GM23338 (cell line): ENCODE results near the gene ERC2. TPM values are rescaled to one million over a fixed set of nuclear protein-coding genes. Genes with fewer than 3 reads are reported as not detected.
A peak's percentile ranks its signal among the peaks of the same experiment; 100 is the strongest.

Experiments used
- ATAC-seq: fragments of 200-7000 bp; cut with Tn5 transposase; 3 replicates; pipeline ENCODE4 v1.9.1; 2020
- DNase-seq: peaks from one replicate; pipeline ENCODE4 v3.0.0-alpha.2; 2015; ENCODE audit warnings: low spot score
- H2AFZ ChIP-seq: fragments of 200-600 bp; sonication (generic); 2 replicates; pipeline ENCODE4 v1.8.0; 2016; ENCODE audit warnings: antibody characterized with exemption, mild to moderate bottlenecking, moderate library complexity
- H3F3A ChIP-seq: fragments of 200-600 bp; sonication (generic); replicated peaks from 2 replicates; pipeline ENCODE4 v1.8.0; 2017; ENCODE audit warnings: antibody characterized with exemption, mixed run types, low read depth
- H3K27ac ChIP-seq: fragments of 200-600 bp; sonication (generic); 2 replicates; pipeline ENCODE4 v1.6.1; 2016; ENCODE audit warnings: low read depth
- H3K27me3 ChIP-seq: fragments of 200-600 bp; sonication (generic); 2 replicates; pipeline ENCODE4 v1.8.0; 2016; ENCODE audit warnings: mild to moderate bottlenecking, mixed run types, moderate library complexity; ENCODE audit not compliant: insufficient read depth
- H3K36me3 ChIP-seq: fragments of 200-600 bp; sonication (generic); 2 replicates; pipeline ENCODE4 v1.8.0; 2016; ENCODE audit warnings: mild to moderate bottlenecking; ENCODE audit not compliant: insufficient read depth
- H3K4me1 ChIP-seq: fragments of 200-600 bp; sonication (generic); 2 replicates; pipeline ENCODE4 v1.8.0; 2016; ENCODE audit warnings: mild to moderate bottlenecking, moderate library complexity; ENCODE audit not compliant: insufficient read depth
- H3K4me2 ChIP-seq: fragments of 200-600 bp; sonication (generic); 2 replicates; pipeline ENCODE4 v1.7.1; 2017; ENCODE audit warnings: mixed run types
- H3K4me3 ChIP-seq: fragments of 200-600 bp; sonication (generic); 2 replicates; pipeline ENCODE4 v1.6.1; 2016; ENCODE audit warnings: mixed run types
- H3K79me2 ChIP-seq: fragments of 200-600 bp; sonication (generic); replicated peaks from 2 replicates; pipeline ENCODE4 v1.8.0; 2017; ENCODE audit warnings: mild to moderate bottlenecking; ENCODE audit not compliant: insufficient read depth
- H3K9me2 ChIP-seq: fragments of 200-600 bp; sonication (generic); 2 replicates; pipeline ENCODE4 v1.8.0; 2017; ENCODE audit not compliant: insufficient read depth
- H4K20me1 ChIP-seq: fragments of 200-600 bp; sonication (generic); replicated peaks from 2 replicates; pipeline ENCODE4 v1.8.0; 2017; ENCODE audit warnings: mild to moderate bottlenecking; ENCODE audit not compliant: insufficient read depth
- H3K27ac Mint-ChIP-seq: 2 replicates; pipeline ENCODE4 v1.8.0; 2020; ENCODE audit warnings: inconsistent platforms, mild to moderate bottlenecking, moderate library complexity, mixed read lengths
- H3K27me3 Mint-ChIP-seq: 3 replicates; pipeline ENCODE4 v1.8.0; 2022; ENCODE audit warnings: low read depth, mild to moderate bottlenecking, moderate library complexity, mixed read lengths, inconsistent platforms; ENCODE audit not compliant: insufficient read depth, poor library complexity
- H3K36me3 Mint-ChIP-seq: 3 replicates; pipeline ENCODE4 v1.8.0; 2021; ENCODE audit warnings: low read depth, mild to moderate bottlenecking, inconsistent platforms, moderate library complexity, mixed read lengths
- H3K4me1 Mint-ChIP-seq: 3 replicates; pipeline ENCODE4 v1.8.0; 2020; ENCODE audit warnings: mild to moderate bottlenecking, inconsistent platforms, mixed read lengths
- H3K4me3 Mint-ChIP-seq: 3 replicates; pipeline ENCODE4 v1.8.0; 2021; ENCODE audit warnings: moderate library complexity, mild to moderate bottlenecking, inconsistent platforms, mixed read lengths
- H3K9me3 Mint-ChIP-seq: 3 replicates; pipeline ENCODE4 v1.8.0; 2020; ENCODE audit warnings: moderate library complexity, mild to moderate bottlenecking, inconsistent platforms, mixed read lengths
- CREB1 ChIP-seq: fragments of 250-450 bp; sonication (Bioruptor Pico); IDR thresholded peaks from 2 replicates; pipeline ENCODE4 v1.5.0; 2020; ENCODE audit warnings: low read depth, mild to moderate bottlenecking, moderate library complexity
- CTCF ChIP-seq, 2 experiments: fragments of 200-600 bp in 1 of 2; sonication (generic) in 1 of 2; conservative IDR thresholded peaks; 2 replicates each; pipeline versions ENCODE4 v1.5.1 to v1.6.1; 2016 to 2017; ENCODE audit warnings: antibody characterized with exemption in 2 of 2, low read depth in 2 of 2, mild to moderate bottlenecking in 2 of 2, moderate library complexity in 1 of 2
- ETS1 ChIP-seq: IDR thresholded peaks from 2 replicates; pipeline ENCODE4 v1.6.1; 2016; ENCODE audit warnings: antibody characterized with exemption
- EZH2 ChIP-seq: fragments of 200-600 bp; sonication (generic); IDR thresholded peaks from one replicate; pipeline ENCODE4 v1.8.0; 2017; ENCODE audit warnings: antibody characterized with exemption, mild to moderate bottlenecking, low read depth; ENCODE audit not compliant: unreplicated experiment
- EZH2phosphoT487 ChIP-seq: fragments of 200-600 bp; sonication (generic); IDR thresholded peaks from one replicate; pipeline ENCODE4 v1.8.1; 2018; ENCODE audit warnings: antibody characterized with exemption; ENCODE audit not compliant: unreplicated experiment
- JUNB ChIP-seq: IDR thresholded peaks from one replicate; pipeline ENCODE4 v1.6.1; 2016; ENCODE audit warnings: antibody characterized with exemption; ENCODE audit not compliant: unreplicated experiment
- NANOG ChIP-seq: IDR thresholded peaks from 2 replicates; pipeline ENCODE4 v1.6.1; 2016; ENCODE audit warnings: antibody characterized with exemption, borderline replicate concordance
- POLR2AphosphoS5 ChIP-seq: IDR thresholded peaks from 2 replicates; pipeline ENCODE4 v1.6.1; 2016; ENCODE audit warnings: antibody characterized with exemption, low read depth
- REST ChIP-seq: IDR thresholded peaks from one replicate; pipeline ENCODE4 v1.6.1; 2018; ENCODE audit warnings: antibody characterized with exemption; ENCODE audit not compliant: unreplicated experiment
- STAT1 ChIP-seq: IDR thresholded peaks from one replicate; pipeline ENCODE4 v1.6.1; 2016; ENCODE audit warnings: antibody characterized with exemption; ENCODE audit not compliant: unreplicated experiment
- ZNF114 ChIP-seq: fragments of 250-450 bp; sonication (Bioruptor Pico); IDR thresholded peaks from 2 replicates; pipeline ENCODE4 v1.5.0; 2020; ENCODE audit warnings: mild to moderate bottlenecking, moderate library complexity
- ZNF331 ChIP-seq: fragments of 250-450 bp; sonication (Bioruptor Pico); IDR thresholded peaks from 2 replicates; pipeline ENCODE4 v1.5.0; 2020; ENCODE audit warnings: low read depth, mild to moderate bottlenecking, moderate library complexity
- ZNF462 ChIP-seq: fragments of 250-450 bp; sonication (Bioruptor Pico); IDR thresholded peaks from 2 replicates; pipeline ENCODE4 v1.5.0; 2020; ENCODE audit warnings: mild to moderate bottlenecking, moderate library complexity
- polyA plus RNA-seq: library from polyadenylated mRNA; unstranded; fragments of >200 nt; fragmentation: Nextera tagmentation; extraction: Ambion mirVana; gene quantifications from 2 replicates; pipeline ENCODE4 v1.2.1, GENCODE V29; 2016
- total RNA-seq: library from RNA; depleted of rRNA; stranded (reverse); fragments of >200 nt; shearing (Covaris generic); gene quantifications from 2 replicates; pipeline ENCODE4 v1.2.3, GENCODE V29; 2014

Gene ERC2
- total and polyA plus RNA-seq, 2 experiments from 2014 or later: 11.8 to 13.7 TPM

GRCh38 chr3:55630921-55631299 is 837.4 kb downstream of the ERC2 start (continued):
- TF ChIP-seq ZNF462 (CRISPR knock-in tag) (no peak), JUNB (no peak), EZH2phosphoT487 (no peak), ZNF114 (CRISPR knock-in tag) (no peak), NANOG (no peak), CREB1 (no peak), EZH2 (no peak)

GRCh38 chr3:55630280-55630920 is 837.9 kb downstream of the ERC2 start:
- H3K27ac ChIP-seq: no peak overlapping the region
- no peak overlapping the region for H3K4me3 Mint-ChIP-seq
- H3K27me3 Mint-ChIP-seq: peaks cover 2% of the 10 kb centered on the region
- H3K36me3 Mint-ChIP-seq: no peaks in the 10 kb centered on the region
- no peaks in the 10 kb centered on the region for H3K27me3 ChIP-seq
- no peaks in the 10 kb centered on the region for H3K79me2 ChIP-seq
- no peaks in the 10 kb centered on the region for H3K4me1 ChIP-seq
- H3K4me2 ChIP-seq: no peak overlapping the region
- no peak overlapping the region for H3K27ac Mint-ChIP-seq
- H3K36me3 ChIP-seq: no peaks in the 10 kb centered on the region
- peaks cover 9% of the 10 kb centered on the region for H3K4me1 Mint-ChIP-seq
- no peaks in the 10 kb centered on the region for H3K9me3 Mint-ChIP-seq
- H3F3A ChIP-seq: no peaks in the 10 kb centered on the region
- no peak overlapping the region for H3K4me3 ChIP-seq
- DNase-seq: peak; percentile 41
- H4K20me1 ChIP-seq: no peaks in the 10 kb centered on the region
- H2AFZ ChIP-seq: no peak overlapping the region
- peaks cover 14% of the 10 kb centered on the region for H3K9me2 ChIP-seq
- ATAC-seq: peak; percentile 65
- TF ChIP-seq CTCF (conservative IDR thresholded peaks at IDR 0.05; ENCODE audit: low read depth in 2 of 2) (no peak; a peak in 1 of 4 replicates), EZH2phosphoT487 (no peak), ZNF114 (CRISPR knock-in tag) (no peak), STAT1 (no peak), REST (no peak), ZNF331 (CRISPR knock-in tag) (no peak), EZH2 (no peak), POLR2AphosphoS5 (no peak), ETS1 (no peak)
